Endothelial cell of umbilical vein (primary cell): ENCODE measurements around the gene FRY. TPM values are rescaled to one million over a fixed set of nuclear protein-coding genes. Genes with fewer than 3 reads are reported as not detected.

Experiments used
- BruUV-seq: library from RNA; stranded (reverse); fragments of 400-500 nt; replicated peaks from 2 replicates; lab custom pipeline; 2021; lab: Mats Ljungman, UMichigan
- CTCF ChIA-PET: fragments of 300-600, 350-600 bp; sonication (Branson Sonifier 250); formaldehyde crosslinking; loops from one replicate; lab custom pipeline; 2021; ENCODE audit warnings: antibody characterized with exemption, inconsistent platforms; lab: Charles Lee
- POLR2A ChIA-PET: fragments of 300-600, 350-600 bp; sonication (Branson Sonifier 250); formaldehyde crosslinking; loops from one replicate; lab custom pipeline; 2021; ENCODE audit warnings: antibody characterized with exemption, inconsistent platforms; lab: Charles Lee
- DNase-seq: peaks from one replicate; pipeline ENCODE4 v3.0.0-alpha.2; 2011; ENCODE audit warnings: low read depth, low spot score
- FAIRE-seq: peaks from 2 replicates; lab custom pipeline; 2011; peaks lifted over from hg19 to GRCh38; lab: Jason Lieb, UNC
- H2AFZ ChIP-seq: 2 replicates; pipeline ENCODE4 v1.6.0; 2012; ENCODE audit warnings: low read depth, low read length, control low read depth, inconsistent platforms
- H3K27ac ChIP-seq: 2 replicates; pipeline ENCODE4 v1.5.1; 2011; ENCODE audit warnings: low read depth, mild to moderate bottlenecking, control low read depth, low read length, moderate library complexity; ENCODE audit not compliant: insufficient read depth
- H3K27me3 ChIP-seq, 2 experiments: 2 replicates each; pipeline versions ENCODE4 v1.6.0 to v1.6.1; 2011; ENCODE audit warnings: low read length in 2 of 2, mixed read lengths in 1 of 2; ENCODE audit not compliant: control insufficient read depth in 2 of 2, insufficient read depth in 2 of 2
- H3K36me3 ChIP-seq, 2 experiments: 2 replicates in 1 of 2; 3 replicates in 1 of 2; pipeline ENCODE4 v1.5.1; 2011; ENCODE audit warnings: low read length in 2 of 2, mild to moderate bottlenecking in 1 of 2, moderate library complexity in 1 of 2; ENCODE audit not compliant: control insufficient read depth in 2 of 2, insufficient read depth in 2 of 2; ENCODE audit errors: extremely low read depth in 1 of 2
- H3K4me1 ChIP-seq: 3 replicates; pipeline ENCODE4 v1.5.1; 2011; ENCODE audit warnings: mild to moderate bottlenecking, low read length; ENCODE audit not compliant: control insufficient read depth, insufficient read depth; ENCODE audit errors: extremely low read depth
- H3K4me2 ChIP-seq: 2 replicates; pipeline ENCODE4 v1.6.1; 2011; ENCODE audit warnings: low read length, control low read depth, mixed read lengths; ENCODE audit not compliant: insufficient read depth
- H3K4me3 ChIP-seq, 3 experiments: fragments of 200-600 bp in 1 of 3; sonication (generic), shearing (Covaris generic) in 1 of 3; replicated peaks in 1 of 3; 2 replicates each; pipeline ENCODE4 v1.5.1; 2011 to 2016; ENCODE audit warnings: control low read depth in 3 of 3, low read length in 3 of 3, mild to moderate bottlenecking in 2 of 3, inconsistent platforms in 1 of 3, low read depth in 1 of 3, moderate library complexity in 1 of 3; ENCODE audit not compliant: insufficient read depth in 1 of 3
- H3K79me2 ChIP-seq: 2 replicates; pipeline ENCODE4 v1.6.0; 2012; ENCODE audit warnings: low read length, inconsistent platforms; ENCODE audit not compliant: control insufficient read depth, insufficient read depth
- H3K9ac ChIP-seq: replicated peaks from 2 replicates; pipeline ENCODE3; 2011; ENCODE audit warnings: low read length, control low read depth; ENCODE audit not compliant: insufficient read depth; ENCODE audit errors: extremely low read depth
- H3K9me1 ChIP-seq: replicated peaks from 3 replicates; pipeline ENCODE4 v1.6.0; 2011; ENCODE audit warnings: mild to moderate bottlenecking, low read length; ENCODE audit not compliant: control insufficient read depth, insufficient read depth; ENCODE audit errors: extremely low read depth
- H3K9me3 ChIP-seq: replicated peaks from 2 replicates; pipeline ENCODE4 v1.5.1; 2012; ENCODE audit warnings: low read length, inconsistent platforms; ENCODE audit not compliant: control insufficient read depth, insufficient read depth
- H4K20me1 ChIP-seq: replicated peaks from 2 replicates; pipeline ENCODE3; 2011; ENCODE audit warnings: mild to moderate bottlenecking, low read length; ENCODE audit not compliant: control insufficient read depth, insufficient read depth; ENCODE audit errors: extremely low read depth
- CTCF ChIP-seq, 2 donors: IDR thresholded peaks; 1 replicate in 1 of 2; 2 replicates in 1 of 2; pipeline ENCODE4 v1.5.1; 2011; ENCODE audit warnings: low read length in 2 of 2, mild to moderate bottlenecking in 2 of 2, moderate library complexity in 2 of 2, control low read depth in 1 of 2, inconsistent platforms in 1 of 2, low read depth in 1 of 2; ENCODE audit not compliant: insufficient read depth in 1 of 2; ENCODE audit errors: extremely low read depth in 1 of 2
- EZH2 ChIP-seq: IDR thresholded peaks from 2 replicates; pipeline ENCODE4 v1.6.1; 2012; ENCODE audit warnings: borderline replicate concordance, low read depth, mild to moderate bottlenecking, moderate library complexity, low read length, inconsistent platforms; ENCODE audit not compliant: severe bottlenecking
- FOS ChIP-seq: IDR thresholded peaks from 2 replicates; pipeline ENCODE4 v1.6.1; 2011; ENCODE audit warnings: mild to moderate bottlenecking, low read length, moderate library complexity, borderline replicate concordance; ENCODE audit not compliant: insufficient read depth
- GATA2 ChIP-seq: IDR thresholded peaks from 2 replicates; pipeline ENCODE4 v1.7.0; 2011; ENCODE audit warnings: low read depth, mild to moderate bottlenecking, moderate library complexity, mixed read lengths, low read length; ENCODE audit not compliant: insufficient read length, insufficient read depth
- JUN ChIP-seq: IDR thresholded peaks from 2 replicates; pipeline ENCODE4 v1.6.1; 2011; ENCODE audit warnings: borderline replicate concordance, low read depth; ENCODE audit not compliant: insufficient read length, insufficient read depth
- MYC ChIP-seq: IDR thresholded peaks from one replicate; pipeline ENCODE4 v1.6.1; 2011; ENCODE audit warnings: mild to moderate bottlenecking, low read depth, low read length
- POLR2A ChIP-seq: IDR thresholded peaks from 2 replicates; pipeline ENCODE4 v1.6.1; 2012; ENCODE audit warnings: low read depth, mild to moderate bottlenecking, control low read depth, low read length
- POLR2AphosphoS5 ChIP-seq: IDR thresholded peaks from 2 replicates; pipeline ENCODE4 v1.6.1; 2012; ENCODE audit warnings: low read depth, mild to moderate bottlenecking, control low read depth, low read length, moderate library complexity; ENCODE audit not compliant: insufficient read depth
- dilution Hi-C: fragments of 300-500 bp; cut with MboI; formaldehyde crosslinking; loops from one replicate; pipeline ENCODE4 v1.15.0; 2019; ENCODE audit warnings: low sequenced_read_pairs; ENCODE audit not compliant: extremely low pct_ligation_motif_present
- intact Hi-C: fragments of 100-400 bp; cut with micrococcal nuclease; formaldehyde crosslinking; loops from one replicate; pipeline ENCODE4 v1.10.0; 2022
- polyA plus RNA-seq, 4 experiments: library from polyadenylated mRNA; depleted of rRNA in 3 of 4; stranded (reverse) in 3 of 4; unstranded in 1 of 4; fragments of >200 nt; gene quantifications; 2 replicates each; pipeline versions ENCODE4 v1.2.1 to v1.2.3, GENCODE V29; 2011 to 2012; ENCODE audit warnings: missing spikeins in 1 of 4
- total RNA-seq: library from RNA; stranded (reverse); gene quantifications from 2 replicates; pipeline ENCODE4 v1.2.3, GENCODE V29; 2021
- TF ChIP-seq, protein P1 (sequence below): IDR thresholded peaks from 2 replicates; pipeline ENCODE4 v1.6.1; 2011; ENCODE audit not compliant: insufficient read depth, insufficient read length

The FRY gene
- total and polyA plus RNA-seq, 2 donors (not counting 3 experiments of a cell fraction or from before 2014, with no cell fraction given): 57.3 to 75.8 TPM

GRCh38 chr13:32047088-32047487 lies 15.5 kb downstream of the FRY start:
- peak; percentile 18 for FAIRE-seq

More at GRCh38 chr13:32047088-32047487, 15.5 kb downstream of the FRY start:
- no peak overlapping the region for H3K4me2 ChIP-seq
- H3K79me2 ChIP-seq: no peaks in the 10 kb centered on the region
- intact Hi-C loops: no loop called here
- no peaks in the 10 kb centered on the region for H4K20me1 ChIP-seq
- ChIA-PET CTCF (no interaction called here), POLR2A (no interaction called here)
- dilution Hi-C loops: no loop called here
- no TSS peak for BruUV-seq
- H3K9me3 ChIP-seq: no peaks in the 10 kb centered on the region
- H3K9me1 ChIP-seq: no peaks in the 10 kb centered on the region
- H3K27me3 ChIP-seq: no peaks in the 10 kb centered on the region
- peaks cover 4% of the 10 kb centered on the region for H3K4me1 ChIP-seq
- no peak for DNase-seq
- no peak overlapping the region for H3K9ac ChIP-seq
- H3K36me3 ChIP-seq: no peaks in the 10 kb centered on the region
- no peak overlapping the region for H3K27ac ChIP-seq
- H2AFZ ChIP-seq: no peak overlapping the region
- TF ChIP-seq GATA2: no peak
- TF ChIP-seq POLR2A: no peak
- TF ChIP-seq FOS: no peak
- no peak for TF ChIP-seq EZH2
- no peak for TF ChIP-seq POLR2AphosphoS5
- TF ChIP-seq CTCF (IDR thresholded peaks at IDR 0.05; ENCODE audit: extremely low read depth in 1 of 2, insufficient read depth in 1 of 2, low read depth in 1 of 2, low read length in 2 of 2): no peak
- TF ChIP-seq MYC: no peak
- no peak for TF ChIP-seq JUN
- TF ChIP-seq, protein P1, sequence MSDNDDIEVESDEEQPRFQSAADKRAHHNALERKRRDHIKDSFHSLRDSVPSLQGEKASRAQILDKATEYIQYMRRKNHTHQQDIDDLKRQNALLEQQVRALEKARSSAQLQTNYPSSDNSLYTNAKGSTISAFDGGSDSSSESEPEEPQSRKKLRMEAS: no peak
- no peak overlapping the region for H3K4me3 ChIP-seq
